Left cardiac atrium (tissue), 4 donors: ENCODE data around the gene LHFPL4. TPM values are rescaled to one million over a fixed set of nuclear protein-coding genes. Genes with fewer than 3 reads are reported as not detected.
"Not testable (repeated sequence)": the region's sequence is repeated elsewhere in the genome, so short reads cannot be mapped to it uniquely, and the experiment has no call there.

Experiments
- ATAC-seq, 2 donors: fragments of 200-7000 bp; cut with Tn5 transposase; one replicate each; pipeline ENCODE4 v1.9.1; 2020; ENCODE audit warnings: mild to moderate bottlenecking in 2 of 2, moderate library complexity in 2 of 2
- DNase-seq: peaks from one replicate; pipeline ENCODE4 v3.0.0-alpha.2; 2020
- intact Hi-C, 2 donors: fragments of 100-400 bp; cut with DNase I; formaldehyde crosslinking; loops; one replicate each; pipeline versions ENCODE4 v1.14.1 to v1.15.1; 2022 to 2023
- total RNA-seq, 2 donors: library from RNA; stranded (reverse); fragmentation: NEBNext Ultra II Directional; extraction: Animal tissue kit (Norgen Biotek cat#: 25700); gene quantifications; one replicate each; pipeline ENCODE4 v1.2.1, GENCODE V29; 2021
- donor health status: DM: no; HTN: yes; CAD: no.
- donor health status: DM: no; HTN: yes; CAD: no; lungs with severe emphysema.
- donor health status: DM: yes; HTN: yes; CAD: no.
- donor health status: Dilated cardiomyopathy.

Gene LHFPL4
- total RNA-seq, 2 donors from 2014 or later, result not detected

DNA sequence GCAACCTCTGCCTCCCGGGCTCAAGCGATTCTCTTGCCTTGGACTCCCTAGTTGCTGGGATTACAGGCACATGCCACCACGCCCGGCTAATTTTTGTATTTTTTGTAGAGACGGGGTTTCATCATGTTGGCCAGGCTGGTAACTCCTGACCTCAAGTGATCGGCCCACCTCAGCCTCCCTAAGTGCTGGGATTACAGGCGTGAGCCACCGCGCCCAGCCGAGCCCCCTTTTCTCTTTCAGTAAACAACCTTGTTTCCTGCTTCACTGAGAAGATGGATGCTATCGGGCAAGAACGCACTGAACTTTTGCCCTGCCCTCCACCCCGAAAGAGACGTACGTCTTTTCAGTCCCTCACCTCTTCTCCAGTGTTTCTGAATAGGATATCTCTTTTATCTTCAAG lies 59.6 kb downstream of the LHFPL4 start:
- DNase-seq, intact Hi-C loops, ATAC-seq: not testable (repeated sequence)

DNA sequence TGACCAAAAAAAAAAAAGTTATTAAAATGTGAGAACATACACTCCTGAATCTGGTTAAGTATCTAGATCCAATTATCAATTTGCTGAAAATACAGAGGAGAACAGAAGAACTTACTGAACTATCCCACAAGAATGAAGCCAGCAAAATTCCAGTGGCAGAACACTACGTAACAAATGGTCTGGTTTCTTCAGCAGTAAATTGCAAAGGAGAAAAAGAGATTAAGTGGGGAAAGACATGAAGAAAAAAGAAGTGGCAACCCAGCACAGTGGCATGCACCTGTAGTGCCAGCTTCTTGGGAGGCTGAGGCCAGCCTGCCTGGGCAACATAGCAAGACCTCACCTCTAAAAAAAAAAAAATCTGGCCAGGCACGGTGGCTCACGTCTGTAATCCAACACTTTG lies 62.1 kb downstream of the LHFPL4 start:
- DNase-seq, result no peak
- intact Hi-C loops, result no loop called here
- no peak for ATAC-seq

DNA sequence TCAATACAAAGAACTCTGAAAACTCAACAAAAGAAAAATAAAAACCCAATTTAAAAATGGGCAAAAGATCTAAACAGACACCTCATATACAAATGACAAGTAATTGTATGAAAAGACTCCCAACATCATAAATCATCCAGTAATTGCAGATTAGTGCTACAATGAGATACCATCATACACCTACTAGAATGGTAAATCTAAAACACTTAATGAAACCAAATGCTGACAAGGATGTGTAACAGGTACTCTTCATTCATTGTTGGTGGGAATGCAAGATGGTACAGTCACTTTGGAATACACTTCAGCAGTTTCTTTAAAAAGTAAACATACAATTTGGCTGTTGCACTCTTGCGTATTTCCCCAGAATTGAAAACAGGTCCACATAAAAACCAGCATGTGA lies 68.4 kb downstream of the LHFPL4 start:
- intact Hi-C loops, result no loop called here
- no peak for DNase-seq
- ATAC-seq, result no peak

DNA sequence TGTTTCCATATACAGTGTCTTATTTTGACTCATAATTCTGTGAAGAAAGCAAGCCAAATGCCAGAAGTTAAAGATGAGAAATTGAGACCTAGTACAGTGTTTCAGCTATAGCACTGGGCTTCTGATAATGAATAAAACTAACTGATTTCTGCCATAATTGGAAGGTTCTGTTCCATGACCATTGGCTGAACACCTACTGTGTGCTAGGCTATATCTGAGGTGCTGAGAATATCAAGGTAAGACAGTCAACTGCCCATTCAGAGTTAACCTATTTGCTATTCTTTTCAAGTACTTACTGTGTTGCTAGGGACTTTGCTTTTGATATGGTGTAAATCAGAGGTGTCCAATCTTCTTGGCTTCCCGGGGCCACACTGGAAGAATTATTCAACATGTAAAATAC lies 73.4 kb downstream of the LHFPL4 start:
- ATAC-seq, result no peak
- DNase-seq, result no peak
- intact Hi-C loops, result no loop called here

DNA sequence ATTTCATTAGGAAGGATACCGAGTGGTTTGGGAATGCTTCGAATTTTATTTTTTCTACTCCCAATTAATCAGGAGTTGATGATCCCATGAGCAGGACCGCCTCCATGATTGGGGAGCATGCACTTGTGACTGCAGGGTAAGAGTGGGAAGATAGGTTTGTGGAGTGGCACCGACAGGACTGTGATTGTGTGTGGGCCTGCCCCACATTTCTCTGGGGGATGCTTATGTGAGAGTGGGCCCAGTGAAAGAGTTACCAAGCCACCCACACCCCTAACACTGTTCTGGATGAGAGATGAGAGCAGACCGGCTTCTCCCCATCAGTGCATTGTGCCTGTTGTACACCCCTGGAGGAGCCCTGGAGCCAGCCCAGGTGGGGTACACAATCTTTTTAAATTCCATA lies 76.7 kb downstream of the LHFPL4 start:
- intact Hi-C loops, result no loop called here
- DNase-seq, result no peak

DNA sequence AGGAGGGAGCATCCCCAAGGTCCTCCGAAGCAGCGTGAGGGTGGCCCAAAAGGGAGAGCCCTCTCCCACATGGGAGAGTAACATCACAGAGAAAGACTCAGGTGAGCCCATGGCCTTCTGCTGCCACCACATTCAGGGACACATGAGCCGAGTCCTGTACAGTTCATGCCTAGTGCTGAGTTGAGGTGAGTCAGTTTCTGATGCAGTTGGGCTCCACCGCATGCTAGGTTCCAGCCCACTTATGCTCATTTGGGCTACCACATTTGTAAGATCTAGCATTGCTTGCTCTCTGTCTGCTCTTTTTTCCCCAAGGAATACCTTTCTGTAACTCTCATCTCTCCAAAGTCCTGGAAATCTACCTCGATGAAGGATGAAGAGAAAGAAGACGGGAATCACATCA lies 79.1 kb downstream of the LHFPL4 start:
- no peak for DNase-seq
- intact Hi-C loops, result loop anchor here in 1 of 2 donors (5.0 kb wide), 1 partner anchor 42 kb away; no protein-coding TSS in a partner anchor

More for the DNA sequence above, 76.7 kb downstream of the LHFPL4 start:
- ATAC-seq, result no peak

DNA sequence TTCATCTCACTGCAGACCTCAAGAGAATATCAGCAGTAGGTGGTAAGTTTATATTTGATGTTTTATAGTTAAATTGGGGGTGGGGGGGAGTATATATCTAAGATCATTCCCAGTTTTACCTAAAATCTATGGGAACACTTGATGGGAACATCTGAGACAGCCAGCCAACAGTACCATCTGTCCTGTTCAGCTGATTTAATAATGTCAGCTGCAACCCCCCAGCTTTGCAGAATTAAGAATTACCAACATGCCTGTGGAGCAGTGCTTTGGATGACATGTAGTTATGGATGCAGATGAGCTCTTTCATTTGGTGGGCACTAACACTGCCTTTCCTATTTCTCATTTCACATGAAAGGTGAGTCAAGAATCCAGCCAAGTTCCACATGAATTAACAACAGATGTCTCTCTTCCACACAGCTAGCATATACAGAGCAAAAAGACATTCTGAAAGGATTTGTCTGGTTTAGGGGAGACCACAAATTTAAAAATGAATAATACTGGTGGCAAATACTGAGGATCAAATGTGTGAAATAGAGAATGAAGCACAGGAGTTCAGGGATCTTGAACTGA lies 80.0 kb downstream of the LHFPL4 start:
- ATAC-seq (no peak), DNase-seq (no peak)
- intact Hi-C loops, result loop anchor here in 1 of 2 donors (5.0 kb wide), 1 partner anchor 41 kb away; no protein-coding TSS in a partner anchor

More for the DNA sequence above, 79.1 kb downstream of the LHFPL4 start:
- no peak for ATAC-seq

DNA sequence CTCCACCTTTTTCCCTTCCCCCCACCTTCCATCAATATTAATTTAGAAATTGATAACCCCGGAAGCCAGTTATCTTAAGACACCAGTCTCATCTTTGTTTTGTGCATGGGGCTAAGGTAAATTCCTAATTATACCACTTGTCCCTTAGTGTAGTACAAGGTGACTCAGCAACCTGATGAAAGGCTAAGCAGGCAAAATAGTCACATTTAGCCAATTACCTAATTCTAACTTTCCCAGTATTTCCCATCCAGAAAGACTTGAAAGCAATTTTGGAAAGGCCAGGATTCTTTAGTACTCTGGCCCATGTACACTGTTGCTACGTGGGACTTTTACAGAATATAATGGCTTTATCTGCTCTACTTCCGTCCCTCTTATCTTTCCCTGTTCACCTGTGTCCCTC lies 83.6 kb downstream of the LHFPL4 start:
- intact Hi-C loops, result loop anchor here in 1 of 2 donors (5.0 kb wide), 1 partner anchor 38 kb away; no protein-coding TSS in a partner anchor
- ATAC-seq, result no peak
- DNase-seq, result no peak

DNA sequence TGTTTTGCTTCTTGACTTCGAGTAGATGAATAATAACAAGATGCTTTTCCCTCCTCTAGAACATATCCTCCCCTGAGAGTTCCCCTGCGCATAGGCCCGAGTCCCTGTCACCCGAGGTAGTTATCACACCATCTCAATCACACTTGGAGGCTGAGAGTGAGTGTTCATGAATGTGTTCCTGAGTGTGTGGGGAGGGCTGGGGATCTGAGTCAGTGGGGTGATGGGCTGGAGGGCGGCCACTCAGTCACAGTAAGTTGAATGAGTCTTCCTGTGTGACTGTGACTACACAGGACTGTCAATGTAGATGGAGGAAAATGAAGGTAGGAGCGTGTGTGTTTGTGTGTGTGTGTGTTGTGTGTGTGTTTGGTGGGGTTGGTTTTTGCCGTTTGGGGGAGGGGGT lies 85.2 kb downstream of the LHFPL4 start:
- intact Hi-C loops, result no loop called here
- DNase-seq, result no peak
- ATAC-seq, result peak in 1 of 2 donors; percentile 83

DNA sequence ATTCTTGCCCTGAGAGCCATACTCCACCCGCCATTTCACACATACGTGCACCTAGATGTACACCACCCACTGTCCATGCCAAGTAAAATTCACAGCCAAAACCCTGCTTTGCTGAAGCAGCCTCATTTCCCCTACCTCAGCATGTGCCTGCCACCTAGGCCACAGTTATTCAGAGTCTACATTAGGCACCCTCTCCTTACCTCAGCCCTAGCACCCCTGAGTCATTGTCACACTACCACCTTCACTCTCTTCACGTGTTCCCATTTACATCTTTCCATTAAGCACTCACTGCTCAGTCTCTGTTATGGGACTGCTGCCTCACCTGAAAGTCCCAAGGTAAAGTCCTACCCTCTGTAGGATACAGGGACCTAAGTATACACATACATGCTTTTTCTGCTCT lies 86.2 kb downstream of the LHFPL4 start:
- ATAC-seq (no peak), DNase-seq (no peak)
- intact Hi-C loops, result no loop called here

DNA sequence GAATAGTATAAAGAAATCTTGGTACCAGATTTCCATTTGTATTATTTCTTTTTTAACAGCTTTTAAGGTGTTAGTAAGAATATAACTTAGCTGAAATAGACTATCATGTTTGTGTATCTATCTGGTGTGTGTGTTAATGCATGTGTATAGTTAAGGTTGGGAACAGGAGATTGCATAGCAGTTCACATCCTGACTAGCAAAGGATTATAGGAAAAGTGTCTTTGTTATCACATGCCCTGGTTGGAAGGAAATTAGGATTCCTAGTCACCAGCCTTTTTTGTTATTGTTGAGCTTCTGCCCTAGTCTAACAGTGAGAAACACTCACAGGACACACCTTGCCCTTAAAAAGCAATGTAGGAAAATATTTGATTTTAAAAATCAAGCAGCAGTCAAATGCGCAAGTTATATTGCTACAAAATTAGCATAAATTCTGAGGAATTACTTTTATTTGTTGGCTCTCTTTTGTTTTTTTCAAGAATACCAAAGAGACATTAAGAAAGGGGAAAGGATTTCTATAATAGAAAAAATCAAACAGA lies 98.0 kb downstream of the LHFPL4 start:
- intact Hi-C loops, result no loop called here
- no peak for DNase-seq
- ATAC-seq, result no peak

DNA sequence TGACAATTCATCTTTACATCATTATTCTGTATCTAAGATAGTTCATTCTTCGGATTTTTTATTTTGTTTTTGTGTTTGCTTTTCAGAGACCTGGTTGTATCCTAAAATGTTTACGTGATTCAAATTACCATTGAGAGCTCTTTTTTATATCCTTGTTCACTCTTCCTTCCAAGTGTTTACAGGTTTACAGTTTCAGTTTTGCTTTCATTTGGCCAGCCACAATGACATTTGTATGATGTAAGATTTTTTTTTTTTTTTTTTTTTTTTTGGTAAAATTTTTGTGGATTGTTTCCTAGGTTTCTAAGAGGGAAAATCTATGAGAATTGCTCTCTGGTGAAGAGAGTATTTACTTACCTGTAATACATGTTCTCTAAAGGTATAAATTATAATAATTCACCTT lies 101.2 kb downstream of the LHFPL4 start:
- DNase-seq, result no peak
- intact Hi-C loops, result no loop called here
- no peak for ATAC-seq

DNA sequence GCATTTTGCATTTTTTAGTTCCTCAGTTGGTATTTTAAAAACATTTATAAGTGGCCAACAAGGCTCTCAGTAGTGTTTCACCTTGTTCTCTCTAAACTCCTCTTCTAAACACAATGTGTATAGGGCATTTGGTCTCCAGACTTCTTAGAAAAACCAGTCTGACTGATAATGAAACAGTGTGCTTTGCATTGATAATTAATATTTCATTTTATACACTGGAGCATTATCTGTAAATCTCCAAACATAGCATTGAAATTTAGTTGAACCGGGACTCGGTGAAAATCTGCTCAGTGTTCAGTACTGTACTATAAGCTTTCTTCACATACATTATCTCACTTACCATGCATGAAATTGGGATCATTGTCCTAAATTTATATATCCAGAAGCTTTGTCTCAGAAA lies 102.6 kb downstream of the LHFPL4 start:
- no peak for ATAC-seq
- intact Hi-C loops, result no loop called here

DNA sequence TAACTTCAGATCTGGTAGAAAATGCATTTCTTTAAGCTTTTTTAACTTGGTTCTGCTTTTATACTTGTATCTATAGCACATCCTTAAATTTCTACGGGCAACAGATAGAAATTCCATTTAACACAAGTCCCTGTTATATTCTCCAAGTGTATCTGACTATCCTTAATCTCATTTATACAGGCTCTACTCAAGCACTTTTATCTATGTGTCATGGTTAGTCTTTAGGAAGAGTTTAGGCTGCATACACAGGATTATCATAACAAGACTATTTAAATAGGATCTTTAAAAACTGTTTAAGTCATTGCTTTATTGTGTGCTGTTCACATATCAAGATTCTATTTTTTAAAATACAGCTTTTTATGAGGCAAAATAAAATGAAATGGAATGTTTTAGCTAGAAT lies 103.5 kb downstream of the LHFPL4 start:
- ATAC-seq, result no peak
- no peak for DNase-seq
- intact Hi-C loops, result no loop called here

More for the DNA sequence above, 102.6 kb downstream of the LHFPL4 start:
- DNase-seq, result no peak

DNA sequence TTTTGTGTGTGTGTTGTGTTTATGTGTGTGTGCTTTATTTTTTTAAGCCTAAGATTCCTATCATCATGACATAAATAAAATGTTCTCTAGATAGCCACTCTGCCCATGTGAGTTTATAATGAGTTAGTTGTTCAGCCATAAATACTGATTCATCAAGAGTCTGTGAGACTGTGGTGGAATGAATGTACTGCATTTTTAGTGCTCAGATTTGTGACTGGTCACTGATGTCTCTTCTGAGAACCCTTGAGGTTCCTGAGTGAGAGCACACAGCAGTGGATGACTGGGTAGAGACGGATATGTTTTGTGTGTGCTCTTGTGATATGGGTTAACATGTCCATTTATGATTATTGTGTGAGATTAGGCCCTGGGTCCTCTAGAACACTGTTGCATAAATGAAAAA lies 105.0 kb downstream of the LHFPL4 start:
- no peak for DNase-seq
- no peak for ATAC-seq
- intact Hi-C loops, result no loop called here

Other genes with a start within 250 kb of the LHFPL4 start
- 10 to 100 TPM; 42.8 to 48.7 TPM for gene THUMPD3, start 190.8 kb downstream of the LHFPL4 start, total RNA-seq
- gene SETD5, start 156.2 kb downstream of the LHFPL4 start, total RNA-seq, result 10 to 100 TPM; 53.3 to 74.6 TPM
- 10 to 100 TPM; 32.0 to 47.1 TPM for gene MTMR14, start 95.7 kb upstream of the LHFPL4 start, total RNA-seq
- gene CPNE9, start 150.0 kb upstream of the LHFPL4 start, total RNA-seq, result under 1 TPM in 1 of 2 donors, not detected in 1; 0.10 TPM
- gene BRPF1, start 177.9 kb upstream of the LHFPL4 start, total RNA-seq, result 10 to 100 TPM; 10.2 to 14.6 TPM
- 10 to 100 TPM; 11.8 to 12.6 TPM for gene OGG1, start 196.1 kb upstream of the LHFPL4 start, total RNA-seq
- 10 to 100 TPM; 24.2 to 27.4 TPM for gene CAMK1, start 216.1 kb upstream of the LHFPL4 start, total RNA-seq
- gene TADA3, start 238.7 kb upstream of the LHFPL4 start, total RNA-seq, result 10 to 100 TPM; 42.0 to 42.7 TPM
- gene ARPC4, start 239.3 kb upstream of the LHFPL4 start, total RNA-seq, result 10 to 100 TPM; 80.8 to 96.2 TPM